ENCODE measurements around the gene NANOG.

DNA sequence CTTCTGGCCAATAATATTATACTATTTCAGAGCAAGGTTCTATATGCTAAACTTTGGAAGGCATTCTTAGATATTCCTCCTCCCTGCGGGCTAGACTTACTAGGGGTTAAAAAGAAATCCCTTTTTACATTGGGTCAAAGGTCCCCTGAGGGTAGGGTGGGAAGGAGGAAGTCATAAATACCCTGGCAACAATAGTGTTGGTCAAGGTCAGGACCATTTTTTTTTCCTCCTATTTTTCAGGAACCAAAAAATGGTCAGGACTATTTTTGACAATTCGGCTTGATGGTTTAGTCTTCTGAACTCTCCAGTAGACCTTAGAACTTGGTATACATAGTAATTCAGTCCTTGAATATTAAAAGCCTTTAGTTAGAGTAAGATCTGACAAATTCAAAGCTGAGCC, 4.5 kb upstream of the NANOG start:
- no peak for TF ChIP-seq YY1 (IDR thresholded peaks at IDR 0.05; ENCODE audit: insufficient read depth, insufficient read length)
- TF ChIP-seq ZNF274 (IDR thresholded peaks at IDR 0.05; ENCODE audit: low read depth, low read length) = no peak

Measured in NT2/D1 (cell line).